HEK293 (cell line): ENCODE measurements around the gene UNC80.
A peak's percentile ranks its signal among the peaks of the same experiment; 100 is the strongest.

Experiments
- CTCF ChIA-PET: fragments of 350-600 bp; formaldehyde crosslinking; extraction: SDS; loops from one replicate; lab custom pipeline; 2021; ENCODE audit warnings: antibody characterized with exemption; lab: Yijun Ruan, JAX
- POLR2A ChIA-PET: fragments of 300-600 bp; formaldehyde crosslinking; extraction: SDS; loops from one replicate; lab custom pipeline; 2020; ENCODE audit warnings: antibody characterized with exemption, inconsistent platforms; lab: Yijun Ruan, JAX
- H3K27ac ChIP-seq: fragments of 200-500 bp; sonication (Bioruptor generic); 2 replicates; pipeline ENCODE4 v1.5.1; 2014; ENCODE audit warnings: low read depth, low read length, control low read depth, inconsistent platforms; ENCODE audit errors: extremely low read depth
- H3K36me3 ChIP-seq, 2 experiments: fragments of 200-500 bp in 1 of 2; sonication (Bioruptor generic) in 1 of 2; 1 replicate in 1 of 2; 2 replicates in 1 of 2; pipeline ENCODE4 v1.5.1; 2014 to 2017; ENCODE audit warnings: inconsistent platforms in 2 of 2, low read length in 2 of 2; ENCODE audit not compliant: control insufficient read depth in 2 of 2, insufficient read depth in 1 of 2
- H3K4me1 ChIP-seq: fragments of 200-500 bp; sonication (Bioruptor generic); 2 replicates; pipeline ENCODE4 v1.5.1; 2014; ENCODE audit warnings: mild to moderate bottlenecking, low read length, inconsistent platforms; ENCODE audit not compliant: control insufficient read depth, insufficient read depth
- H3K4me3 ChIP-seq: 2 replicates; pipeline ENCODE4 v1.5.1; 2011; ENCODE audit warnings: low read depth, mild to moderate bottlenecking, control low read depth, low read length, moderate library complexity
- H3K9me3 ChIP-seq: fragments of 200-500 bp; sonication (Bioruptor generic); 2 replicates; pipeline ENCODE4 v1.5.1; 2014; ENCODE audit warnings: low read depth, low read length, inconsistent platforms; ENCODE audit not compliant: control insufficient read depth, insufficient read depth
- EGR2 ChIP-seq: fragments of 450-650 bp; formaldehyde crosslinking; IDR thresholded peaks from 2 replicates; pipeline ENCODE4 v1.5.1; 2016; ENCODE audit warnings: low read depth, missing biosample characterization, missing genetic modification characterization
- MZF1 ChIP-seq: fragments of 450-650 bp; formaldehyde crosslinking; IDR thresholded peaks from 2 replicates; pipeline ENCODE4 v1.5.1; 2017; ENCODE audit warnings: missing biosample characterization, missing genetic modification characterization, borderline replicate concordance
- OVOL3 ChIP-seq: fragments of 450-650 bp; formaldehyde crosslinking; IDR thresholded peaks from 2 replicates; pipeline ENCODE4 v1.5.1; 2016; ENCODE audit warnings: missing biosample characterization, missing genetic modification characterization
- ZBTB17 ChIP-seq: fragments of 450-650 bp; formaldehyde crosslinking; IDR thresholded peaks from 2 replicates; pipeline ENCODE4 v1.5.1; 2016; ENCODE audit warnings: missing biosample characterization, missing genetic modification characterization
- ZFP37 ChIP-seq: fragments of 450-650 bp; formaldehyde crosslinking; IDR thresholded peaks from 2 replicates; pipeline ENCODE4 v1.5.1; 2016; ENCODE audit warnings: missing biosample characterization, missing genetic modification characterization
- ZFP69B ChIP-seq: fragments of 450-650 bp; formaldehyde crosslinking; IDR thresholded peaks from 2 replicates; pipeline ENCODE4 v1.5.1; 2016; ENCODE audit warnings: missing biosample characterization, missing genetic modification characterization
- ZIC2 ChIP-seq: fragments of 450-650 bp; formaldehyde crosslinking; IDR thresholded peaks from 2 replicates; pipeline ENCODE4 v1.5.1; 2016; ENCODE audit warnings: missing biosample characterization, missing genetic modification characterization
- ZNF10 ChIP-seq: fragments of 450-650 bp; formaldehyde crosslinking; IDR thresholded peaks from 2 replicates; pipeline ENCODE4 v1.5.1; 2017; ENCODE audit warnings: missing biosample characterization, missing genetic modification characterization
- ZNF112 ChIP-seq: fragments of 450-650 bp; formaldehyde crosslinking; IDR thresholded peaks from 2 replicates; pipeline ENCODE4 v1.5.0; 2017; ENCODE audit warnings: missing biosample characterization, missing genetic modification characterization
- ZNF146 ChIP-seq: fragments of 450-650 bp; formaldehyde crosslinking; IDR thresholded peaks from 2 replicates; pipeline ENCODE4 v1.5.1; 2016; ENCODE audit warnings: missing biosample characterization, missing genetic modification characterization
- ZNF2 ChIP-seq: fragments of 450-650 bp; formaldehyde crosslinking; IDR thresholded peaks from 2 replicates; pipeline ENCODE4 v1.5.1; 2016; ENCODE audit warnings: missing biosample characterization, missing genetic modification characterization
- ZNF302 ChIP-seq: fragments of 450-650 bp; formaldehyde crosslinking; IDR thresholded peaks from 2 replicates; pipeline ENCODE4 v1.5.1; 2016; ENCODE audit warnings: missing biosample characterization, missing genetic modification characterization, low read depth
- ZNF37A ChIP-seq: fragments of 450-650 bp; IDR thresholded peaks from 2 replicates; pipeline ENCODE4 v1.5.1; 2018; ENCODE audit warnings: missing biosample characterization, missing genetic modification characterization
- ZNF394 ChIP-seq: fragments of 450-650 bp; formaldehyde crosslinking; IDR thresholded peaks from 2 replicates; pipeline ENCODE4 v1.5.1; 2016; ENCODE audit warnings: missing biosample characterization, missing genetic modification characterization, mild to moderate bottlenecking, moderate library complexity, borderline replicate concordance
- ZNF544 ChIP-seq: fragments of 450-650 bp; formaldehyde crosslinking; IDR thresholded peaks from 2 replicates; pipeline ENCODE4 v1.5.0; 2017; ENCODE audit warnings: missing biosample characterization, missing genetic modification characterization
- ZNF560 ChIP-seq: fragments of 450-650 bp; formaldehyde crosslinking; IDR thresholded peaks from 2 replicates; pipeline ENCODE4 v1.5.1; 2017; ENCODE audit warnings: missing biosample characterization, missing genetic modification characterization, borderline replicate concordance
- ZNF561 ChIP-seq: fragments of 450-650 bp; IDR thresholded peaks from 2 replicates; pipeline ENCODE4 v1.5.1; 2018; ENCODE audit warnings: missing biosample characterization, missing genetic modification characterization, borderline replicate concordance
- ZNF660 ChIP-seq: fragments of 450-650 bp; IDR thresholded peaks from 2 replicates; pipeline ENCODE4 v1.5.1; 2018; ENCODE audit warnings: missing biosample characterization, mild to moderate bottlenecking, missing genetic modification characterization
- ZNF76 ChIP-seq: fragments of 450-650 bp; formaldehyde crosslinking; IDR thresholded peaks from 2 replicates; pipeline ENCODE4; 2016; ENCODE audit warnings: low read depth, missing biosample characterization, missing genetic modification characterization, borderline replicate concordance
- TF ChIP-seq, protein P1 (sequence below): fragments of 450-650 bp; IDR thresholded peaks from 2 replicates; pipeline ENCODE4 v1.5.1; 2018; ENCODE audit warnings: missing biosample characterization, missing genetic modification characterization
- TF ChIP-seq, protein P2 (sequence below): fragments of 450-650 bp; formaldehyde crosslinking; optimal IDR thresholded peaks from 2 replicates; pipeline ENCODE3; 2016; ENCODE audit warnings: missing biosample characterization, mild to moderate bottlenecking, missing genetic modification characterization

Gene UNC80

GRCh38 chr2:209840434-209840833 lies 68.8 kb downstream of the UNC80 start (continued):
- TF ChIP-seq, protein P1, sequence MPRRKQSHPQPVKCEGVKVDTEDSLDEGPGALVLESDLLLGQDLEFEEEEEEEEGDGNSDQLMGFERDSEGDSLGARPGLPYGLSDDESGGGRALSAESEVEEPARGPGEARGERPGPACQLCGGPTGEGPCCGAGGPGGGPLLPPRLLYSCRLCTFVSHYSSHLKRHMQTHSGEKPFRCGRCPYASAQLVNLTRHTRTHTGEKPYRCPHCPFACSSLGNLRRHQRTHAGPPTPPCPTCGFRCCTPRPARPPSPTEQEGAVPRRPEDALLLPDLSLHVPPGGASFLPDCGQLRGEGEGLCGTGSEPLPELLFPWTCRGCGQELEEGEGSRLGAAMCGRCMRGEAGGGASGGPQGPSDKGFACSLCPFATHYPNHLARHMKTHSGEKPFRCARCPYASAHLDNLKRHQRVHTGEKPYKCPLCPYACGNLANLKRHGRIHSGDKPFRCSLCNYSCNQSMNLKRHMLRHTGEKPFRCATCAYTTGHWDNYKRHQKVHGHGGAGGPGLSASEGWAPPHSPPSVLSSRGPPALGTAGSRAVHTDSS: no peak
- TF ChIP-seq ZNF394: no peak
- no peak for TF ChIP-seq ZNF560 (tag by site-specific recombination)
- TF ChIP-seq ZNF112 (tag by site-specific recombination): no peak

DNA sequence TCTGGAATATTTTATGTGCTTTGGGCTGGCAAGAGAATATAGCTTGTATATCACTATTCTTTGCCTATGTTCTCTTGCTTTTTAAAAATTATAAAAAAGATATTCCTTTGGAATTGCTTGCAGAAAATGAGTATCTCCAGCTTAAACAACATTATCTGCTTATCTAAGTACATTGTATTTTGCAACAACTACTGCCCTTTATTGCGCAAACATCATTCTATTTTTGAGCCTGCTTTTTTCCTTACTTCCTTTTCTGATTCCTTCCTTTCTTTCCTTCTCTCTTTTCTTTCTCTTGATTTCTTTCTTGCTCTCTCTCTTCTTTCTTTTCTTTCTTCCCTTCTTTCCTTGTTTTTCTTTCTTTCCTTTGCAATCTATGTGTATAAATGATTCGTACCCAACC lies 74.0 kb downstream of the UNC80 start:
- Histone ChIP-seq H3K9me3 (no peaks in the 10 kb centered on the region), H3K36me3 (no peaks in the 10 kb centered on the region), H3K27ac (no peak overlapping the region), H3K4me3 (no peak overlapping the region), H3K4me1 (no peaks in the 10 kb centered on the region)
- ChIA-PET POLR2A (no interaction called here), CTCF (no interaction called here)
- TF ChIP-seq ZNF544 (tag by site-specific recombination) (no peak), ZNF2 (tag by site-specific recombination) (no peak), ZNF76 (tag by site-specific recombination) (no peak), ZNF37A (no peak), ZNF302 (tag by site-specific recombination) (no peak), ZNF146 (tag by site-specific recombination) (no peak), ZNF561 (tag by site-specific recombination) (no peak), EGR2 (tag by site-specific recombination) (no peak), MZF1 (tag by site-specific recombination) (no peak), ZFP69B (tag by site-specific recombination) (no peak), ZNF660 (tag by site-specific recombination) (no peak), ZNF10 (tag by site-specific recombination) (no peak)
- TF ChIP-seq, protein P2, sequence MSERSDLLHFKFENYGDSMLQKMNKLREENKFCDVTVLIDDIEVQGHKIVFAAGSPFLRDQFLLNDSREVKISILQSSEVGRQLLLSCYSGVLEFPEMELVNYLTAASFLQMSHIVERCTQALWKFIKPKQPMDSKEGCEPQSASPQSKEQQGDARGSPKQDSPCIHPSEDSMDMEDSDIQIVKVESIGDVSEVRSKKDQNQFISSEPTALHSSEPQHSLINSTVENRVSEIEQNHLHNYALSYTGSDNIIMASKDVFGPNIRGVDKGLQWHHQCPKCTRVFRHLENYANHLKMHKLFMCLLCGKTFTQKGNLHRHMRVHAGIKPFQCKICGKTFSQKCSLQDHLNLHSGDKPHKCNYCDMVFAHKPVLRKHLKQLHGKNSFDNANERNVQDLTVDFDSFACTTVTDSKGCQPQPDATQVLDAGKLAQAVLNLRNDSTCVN: no peak

GRCh38 chr2:209864716-209865295 lies 93.2 kb downstream of the UNC80 start:
- Histone ChIP-seq H3K27ac (no peak overlapping the region), H3K4me3 (no peak overlapping the region), H3K36me3 (no peaks in the 10 kb centered on the region)
- TF ChIP-seq ZIC2 (peak; percentile 60), ZFP37 (tag by site-specific recombination) (no peak), ZBTB17 (no peak), OVOL3 (tag by site-specific recombination) (no peak)
- TF ChIP-seq, all 188 proteins: peak for 1
- CTCF ChIA-PET: no interaction called here
- Histone ChIP-seq H3K9me3 (no peaks in the 10 kb centered on the region), H3K4me1 (no peaks in the 10 kb centered on the region)
- POLR2A ChIA-PET: no interaction called here
